Kidney epithelial cell (primary cell): ENCODE data around the gene SEMA5A. TPM values are rescaled to one million over a fixed set of nuclear protein-coding genes. Genes with fewer than 3 reads are reported as not detected.
A peak's percentile ranks its signal among the peaks of the same experiment; 100 is the strongest.

Source experiments
- DNase-seq: peaks from one replicate; pipeline ENCODE4 v3.0.0-alpha.2; 2010; ENCODE audit warnings: low read depth
- H3K27me3 ChIP-seq: 2 replicates; pipeline ENCODE4 v1.6.0; 2011; ENCODE audit warnings: low read length; ENCODE audit not compliant: control insufficient read depth, insufficient read depth
- H3K36me3 ChIP-seq: 2 replicates; pipeline ENCODE4 v1.5.1; 2011; ENCODE audit warnings: low read length; ENCODE audit not compliant: control insufficient read depth, insufficient read depth
- H3K4me3 ChIP-seq: 2 replicates; pipeline ENCODE4 v1.5.1; 2011; ENCODE audit warnings: low read depth, mild to moderate bottlenecking, control low read depth, low read length
- CTCF ChIP-seq: IDR thresholded peaks from 2 replicates; pipeline ENCODE4 v1.5.1; 2011; ENCODE audit warnings: mild to moderate bottlenecking, moderate library complexity, low read length, control low read depth, inconsistent platforms; ENCODE audit not compliant: insufficient read depth, poor library complexity, severe bottlenecking
- total RNA-seq: library from RNA; depleted of rRNA; stranded (reverse); fragments of >200 nt; gene quantifications from 2 replicates; pipeline ENCODE4 v1.2.3, GENCODE V29; 2015

SEMA5A gene
- total RNA-seq, 1 donor from 2014 or later = 4.7 TPM

- Histone ChIP-seq H3K4me3 (no peak overlapping the region), H3K27me3 (no peaks in the 10 kb centered on the region), H3K36me3 (no peaks in the 10 kb centered on the region)
- TF ChIP-seq CTCF = no peak
- DNase-seq = no peak
Observed at GRCh38 chr5:9188956-9189355, 356.9 kb downstream of the SEMA5A start.

- H3K36me3 ChIP-seq = no peaks in the 10 kb centered on the region
- no peak overlapping the region for H3K4me3 ChIP-seq
- no peak for TF ChIP-seq CTCF
- peak; percentile 37 for DNase-seq
- H3K27me3 ChIP-seq = no peaks in the 10 kb centered on the region
Observed at GRCh38 chr5:9188131-9188530, 357.7 kb downstream of the SEMA5A start.

GRCh38 chr5:9187614-9188013, 358.3 kb downstream of the SEMA5A start:
- Histone ChIP-seq H3K4me3 (no peak overlapping the region), H3K27me3 (no peaks in the 10 kb centered on the region), H3K36me3 (no peaks in the 10 kb centered on the region)
- DNase-seq = no peak
- no peak for TF ChIP-seq CTCF

- no peaks in the 10 kb centered on the region for H3K36me3 ChIP-seq
- no peaks in the 10 kb centered on the region for H3K27me3 ChIP-seq
- no peak overlapping the region for H3K4me3 ChIP-seq
- no peak for DNase-seq
- TF ChIP-seq CTCF = no peak
Observed at GRCh38 chr5:9186069-9186468, 359.8 kb downstream of the SEMA5A start.

- TF ChIP-seq CTCF = no peak
- no peak for DNase-seq
- no peaks in the 10 kb centered on the region for H3K36me3 ChIP-seq
- H3K4me3 ChIP-seq = no peak overlapping the region
- no peaks in the 10 kb centered on the region for H3K27me3 ChIP-seq
Observed at GRCh38 chr5:9183992-9184391, 361.9 kb downstream of the SEMA5A start.

- no peak for TF ChIP-seq CTCF
- no peak for DNase-seq
- H3K36me3 ChIP-seq = no peaks in the 10 kb centered on the region
- no peak overlapping the region for H3K4me3 ChIP-seq
- H3K27me3 ChIP-seq = no peaks in the 10 kb centered on the region
Observed at GRCh38 chr5:9182899-9183695, 362.8 kb downstream of the SEMA5A start.
